Amygdala (tissue), 56 donors: ENCODE results near the gene NME8.
A peak's percentile ranks its signal among the peaks of the same experiment; 100 is the strongest.

Experiments
- DNase-seq, 56 donors: peaks; one replicate each; lab custom pipeline; 2025; lab: John Stamatoyannopoulos, UW

Gene NME8

DNA sequence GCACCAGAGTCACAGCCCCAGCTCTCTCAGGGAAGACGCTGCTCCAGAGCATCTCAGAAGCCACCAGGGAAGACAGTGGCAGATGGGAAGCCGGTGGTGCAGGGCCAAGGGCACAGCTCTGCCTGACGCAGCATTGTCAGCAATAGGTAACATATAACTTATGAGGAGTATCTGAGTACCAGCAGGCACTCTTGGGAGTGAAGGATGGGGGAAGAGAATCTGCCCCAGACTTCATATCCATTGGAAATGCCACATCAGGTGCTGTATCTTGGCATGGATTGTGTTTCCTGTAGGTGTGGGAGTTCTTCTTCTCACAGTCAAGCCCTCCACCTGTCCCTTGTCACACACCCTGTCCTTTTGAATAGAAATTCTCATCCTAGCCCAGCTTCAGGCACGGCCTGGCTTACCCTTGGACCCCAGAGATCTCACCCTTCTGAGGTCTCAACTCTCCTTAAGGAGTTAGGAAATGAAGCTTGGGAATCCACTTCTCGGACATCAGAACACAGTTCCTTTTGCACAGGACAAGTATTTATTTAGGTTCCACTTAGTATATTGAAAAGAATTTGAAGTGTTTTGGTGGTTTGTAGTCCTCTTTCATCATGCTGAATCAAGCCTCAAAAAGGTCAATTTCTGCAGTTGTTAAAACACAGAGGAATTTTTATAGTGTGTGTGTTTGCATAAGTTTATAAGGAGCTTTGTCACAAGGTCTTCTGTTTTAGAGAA is 82.0 kb downstream of the NME8 start:
- no peak for DNase-seq

DNA sequence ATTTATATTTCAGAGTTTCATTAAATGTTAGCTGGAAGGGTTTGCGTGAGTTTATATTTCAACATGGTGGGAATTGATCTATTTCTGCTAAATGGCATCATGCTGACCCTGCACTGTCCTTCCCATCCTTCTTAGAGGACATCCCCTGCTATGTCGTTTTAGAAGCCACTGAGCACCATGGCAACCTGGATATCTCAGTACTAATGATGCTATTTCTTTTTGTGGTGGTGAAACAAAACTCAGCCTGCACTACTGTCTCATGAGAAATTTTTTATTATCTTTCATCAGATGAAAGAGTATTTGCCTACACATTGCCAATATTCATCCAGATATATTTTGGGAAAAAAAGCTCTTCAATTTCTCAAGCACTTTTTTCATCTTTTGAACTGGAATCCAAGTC is 84.1 kb downstream of the NME8 start:
- no peak for DNase-seq

DNA sequence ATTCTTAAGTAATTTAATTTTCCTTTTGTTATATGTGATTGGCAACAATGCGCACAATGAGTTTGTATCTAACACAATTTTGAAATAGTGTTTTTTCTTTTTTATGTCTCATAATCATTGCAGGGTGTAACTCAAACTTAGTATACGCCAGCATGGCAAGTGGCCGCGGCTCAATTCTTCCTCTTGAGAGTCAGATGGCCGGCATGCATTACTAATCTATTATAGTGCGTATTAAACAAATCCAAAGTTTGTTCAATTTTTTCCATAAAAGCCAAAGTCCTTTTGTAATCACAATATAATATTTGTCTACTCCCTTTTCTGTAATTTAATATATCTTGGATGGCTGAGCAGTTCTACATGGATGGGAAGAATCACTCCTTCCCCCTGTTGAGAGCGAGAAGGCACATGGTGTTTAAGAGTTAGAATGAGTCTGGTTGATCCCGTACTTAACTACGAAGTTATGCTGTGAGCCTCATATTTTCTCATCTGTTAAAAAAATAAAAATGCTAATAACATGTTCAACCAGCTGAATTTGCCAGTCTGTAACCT is 84.7 kb downstream of the NME8 start:
- DNase-seq: no peak

DNA sequence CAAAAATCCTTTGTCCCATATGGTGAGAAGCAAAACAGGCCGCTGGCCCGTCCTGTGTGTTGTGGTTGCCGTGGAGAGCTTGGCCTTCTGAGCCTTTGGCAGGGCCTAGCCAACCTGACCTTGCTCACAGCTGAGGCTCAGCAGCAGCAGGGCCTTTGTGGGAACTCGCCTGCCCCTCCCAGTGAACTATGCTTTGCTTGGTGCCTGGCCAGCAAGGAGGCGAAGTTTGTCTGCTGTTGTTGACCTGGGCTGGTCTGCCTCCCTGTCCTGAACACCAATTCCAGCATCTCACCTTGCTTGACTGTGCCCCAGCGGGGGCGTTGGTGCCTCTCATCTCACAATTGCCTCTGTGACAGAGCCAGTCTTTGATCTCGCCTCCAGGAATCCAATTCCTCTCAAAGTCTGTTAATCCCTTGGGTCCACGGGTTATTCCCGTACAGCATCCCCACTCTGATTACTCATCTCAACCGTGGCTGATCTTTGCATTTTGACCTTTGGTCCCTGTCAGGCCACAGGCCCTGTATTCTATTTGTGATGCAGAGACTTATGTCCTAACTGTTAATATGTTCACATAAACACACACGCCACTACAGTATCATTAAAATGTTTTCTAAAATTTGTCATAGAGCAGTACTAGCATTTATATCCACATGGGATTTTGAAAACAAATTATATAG is 94.7 kb downstream of the NME8 start:
- peak in 27 of 56 donors; percentile 2 to 55 (median 21) for DNase-seq

DNA sequence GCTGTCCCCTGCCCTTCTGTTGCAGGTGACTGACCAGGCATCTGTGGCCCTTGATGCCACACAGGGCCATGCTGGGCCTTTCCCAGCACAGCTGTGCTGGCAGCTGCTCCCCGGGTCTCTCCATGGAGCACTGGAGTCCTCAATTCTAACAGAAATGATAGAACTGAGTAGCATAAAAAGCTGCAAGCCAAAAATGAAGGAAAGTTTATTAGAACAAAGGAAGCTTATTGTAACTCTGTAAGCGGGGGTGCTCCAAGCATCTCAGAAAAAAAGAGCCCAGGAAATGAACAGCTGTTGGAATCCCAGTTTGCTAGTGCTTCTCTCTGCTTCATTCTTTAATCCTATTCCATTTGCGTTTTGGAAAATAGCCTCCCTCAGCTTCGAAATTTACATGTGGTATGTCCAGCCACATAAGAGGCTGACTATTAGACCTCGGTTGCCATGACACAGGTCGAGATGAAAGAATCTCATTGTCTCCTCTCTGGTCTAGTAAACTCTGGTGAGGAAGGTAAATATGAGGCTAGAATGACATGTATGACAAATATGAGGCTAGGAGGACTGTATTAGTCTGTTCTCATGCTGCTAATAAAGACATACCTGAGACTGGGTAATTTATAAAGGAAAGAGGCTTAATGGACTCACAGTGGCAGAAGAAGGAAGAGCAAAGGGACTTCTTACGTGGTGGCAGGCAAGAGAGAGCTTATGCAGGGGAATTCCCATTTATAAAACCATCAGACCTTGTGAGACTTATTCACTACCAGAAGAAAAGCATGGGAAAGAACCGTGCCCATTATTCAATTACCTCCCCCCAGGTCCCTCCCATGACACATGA is 95.7 kb downstream of the NME8 start:
- DNase-seq: peak in 16 of 56 donors; percentile 2 to 53 (median 21)

DNA sequence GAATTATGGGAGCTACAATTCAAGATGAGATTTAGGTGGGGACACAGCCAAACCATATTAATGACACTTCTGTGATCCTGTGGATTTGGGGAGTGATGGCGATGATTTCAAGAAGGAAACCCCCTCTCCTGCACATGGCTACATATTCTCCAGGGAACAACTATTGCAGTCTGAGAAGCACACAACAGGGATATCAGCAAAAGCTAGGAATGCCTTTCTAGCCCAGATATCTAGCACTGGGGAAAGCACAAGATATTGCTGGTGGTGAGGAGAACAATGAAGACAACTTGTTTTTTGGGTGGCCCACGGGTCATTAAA is 96.3 kb downstream of the NME8 start:
- DNase-seq: no peak

DNA sequence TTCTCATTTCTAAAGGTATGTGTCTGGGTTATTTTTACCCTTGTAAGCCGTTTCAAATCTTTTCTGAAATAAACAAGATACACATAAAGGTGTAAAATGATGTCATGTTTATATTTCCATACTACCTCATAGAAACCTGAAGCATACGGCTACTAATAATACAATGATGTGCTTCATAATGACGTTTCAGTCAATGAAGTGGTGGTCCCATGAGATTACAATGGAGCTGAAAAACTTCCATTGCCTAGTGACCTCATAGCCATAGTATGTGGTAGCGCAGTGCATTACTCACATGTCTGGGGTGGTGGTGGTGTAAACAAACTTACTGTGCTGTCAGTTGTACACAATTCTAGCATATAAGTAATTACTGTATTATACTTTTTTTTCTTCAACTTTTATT is 96.9 kb downstream of the NME8 start:
- no peak for DNase-seq

DNA sequence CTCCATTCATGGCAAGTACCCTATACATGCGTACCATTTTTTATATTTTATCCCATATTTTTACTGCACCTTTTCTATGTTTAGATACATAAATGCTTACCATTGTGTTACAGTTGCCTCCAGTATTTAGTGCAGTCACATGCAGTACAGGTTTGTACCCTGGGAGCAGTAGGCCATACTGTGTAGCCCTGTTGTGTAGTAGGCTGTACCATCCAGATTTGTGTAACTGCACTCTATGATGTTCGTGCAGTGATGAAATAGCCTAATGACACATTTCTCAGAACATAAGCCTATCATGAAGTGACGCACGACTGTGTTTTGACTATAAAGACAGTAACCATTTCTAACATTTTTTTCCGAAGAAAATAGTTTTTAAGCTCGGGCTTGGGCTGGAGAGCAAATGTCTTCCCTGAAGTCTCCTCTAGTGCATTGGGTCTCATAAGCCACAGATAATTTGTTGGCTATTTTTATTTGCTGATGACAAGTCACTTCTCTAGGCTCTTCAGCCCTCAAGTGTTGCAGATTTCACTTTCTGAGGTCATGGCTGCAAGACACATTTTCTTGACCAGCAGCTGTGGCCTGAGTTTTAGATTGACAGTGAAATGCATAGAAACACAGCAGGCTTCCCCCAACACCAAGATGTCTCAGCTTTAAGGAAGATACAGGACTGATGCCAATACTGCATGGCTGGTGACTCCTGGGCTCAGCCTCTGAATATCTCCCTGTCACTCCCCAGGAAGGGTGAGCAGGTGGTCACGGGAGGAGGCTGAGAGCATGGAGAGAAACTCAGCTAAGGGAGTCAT is 98.9 kb downstream of the NME8 start:
- no peak for DNase-seq

DNA sequence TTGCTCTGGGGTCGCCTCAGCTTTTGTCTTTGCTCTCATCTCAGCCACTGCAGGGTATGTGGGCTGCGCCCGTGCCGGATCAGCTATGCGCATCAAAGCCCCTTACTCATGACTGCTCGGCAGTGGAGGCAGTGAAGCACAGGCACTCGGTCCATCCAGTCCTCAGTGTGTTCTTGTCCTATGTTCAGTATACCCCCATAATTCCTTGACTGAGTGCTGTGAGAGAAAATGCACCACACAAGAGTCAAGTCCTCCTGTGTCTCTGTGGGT is 99.5 kb downstream of the NME8 start:
- DNase-seq: no peak
